HCT116 (cell line): ENCODE results near the gene PIM3.

Source experiments
- CBX3 ChIP-seq: IDR thresholded peaks from 2 replicates; pipeline ENCODE4 v1.6.1; 2012; ENCODE audit warnings: low read depth
- CEBPB ChIP-seq: IDR thresholded peaks from 2 replicates; pipeline ENCODE4 v1.6.1; 2012; ENCODE audit warnings: low read depth
- ELF1 ChIP-seq: IDR thresholded peaks from 2 replicates; pipeline ENCODE4 v1.6.1; 2012; ENCODE audit warnings: low read depth, borderline replicate concordance
- MAX ChIP-seq: IDR thresholded peaks from 2 replicates; pipeline ENCODE4 v1.6.1; 2012
- POLR2A ChIP-seq: IDR thresholded peaks from 2 replicates; pipeline ENCODE4 v1.7.0; 2011; ENCODE audit warnings: borderline replicate concordance; ENCODE audit not compliant: insufficient read depth, insufficient read length; ENCODE audit errors: extremely low read depth
- POLR2AphosphoS5 ChIP-seq: IDR thresholded peaks from 2 replicates; pipeline ENCODE4 v1.6.1; 2011; ENCODE audit warnings: mild to moderate bottlenecking, low read depth, low read length, moderate library complexity
- SIN3A ChIP-seq: IDR thresholded peaks from 2 replicates; pipeline ENCODE4 v1.6.1; 2012; ENCODE audit warnings: low read depth
- TF ChIP-seq, protein P1 (sequence below), 3 experiments: fragments of 200-600 bp in 1 of 3; sonication (generic) in 1 of 3; IDR thresholded peaks in 2 of 3; conservative IDR thresholded peaks in 1 of 3; 2 replicates each; pipeline ENCODE4 v1.5.1; 2012 to 2017; ENCODE audit warnings: low read depth in 2 of 3, low read length in 2 of 3, antibody characterized with exemption in 1 of 3, borderline replicate concordance in 1 of 3, control low read depth in 1 of 3, mild to moderate bottlenecking in 1 of 3, mixed read lengths in 1 of 3, mixed run types in 1 of 3, moderate library complexity in 1 of 3; ENCODE audit not compliant: insufficient read depth in 1 of 3

GRCh38 chr22:49937758-49938564 lies 22.6 kb upstream of the PIM3 start:
- TF ChIP-seq, protein P1, sequence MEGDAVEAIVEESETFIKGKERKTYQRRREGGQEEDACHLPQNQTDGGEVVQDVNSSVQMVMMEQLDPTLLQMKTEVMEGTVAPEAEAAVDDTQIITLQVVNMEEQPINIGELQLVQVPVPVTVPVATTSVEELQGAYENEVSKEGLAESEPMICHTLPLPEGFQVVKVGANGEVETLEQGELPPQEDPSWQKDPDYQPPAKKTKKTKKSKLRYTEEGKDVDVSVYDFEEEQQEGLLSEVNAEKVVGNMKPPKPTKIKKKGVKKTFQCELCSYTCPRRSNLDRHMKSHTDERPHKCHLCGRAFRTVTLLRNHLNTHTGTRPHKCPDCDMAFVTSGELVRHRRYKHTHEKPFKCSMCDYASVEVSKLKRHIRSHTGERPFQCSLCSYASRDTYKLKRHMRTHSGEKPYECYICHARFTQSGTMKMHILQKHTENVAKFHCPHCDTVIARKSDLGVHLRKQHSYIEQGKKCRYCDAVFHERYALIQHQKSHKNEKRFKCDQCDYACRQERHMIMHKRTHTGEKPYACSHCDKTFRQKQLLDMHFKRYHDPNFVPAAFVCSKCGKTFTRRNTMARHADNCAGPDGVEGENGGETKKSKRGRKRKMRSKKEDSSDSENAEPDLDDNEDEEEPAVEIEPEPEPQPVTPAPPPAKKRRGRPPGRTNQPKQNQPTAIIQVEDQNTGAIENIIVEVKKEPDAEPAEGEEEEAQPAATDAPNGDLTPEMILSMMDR (IDR thresholded peaks at IDR 0.05 in 2 of 3, conservative IDR thresholded peaks at IDR 0.05 in 1 of 3; ENCODE audit: borderline replicate concordance in 1 of 3, insufficient read depth in 1 of 3, low read depth in 2 of 3, low read length in 2 of 3) = no peak
- TF ChIP-seq POLR2A (no peak), CEBPB (no peak), MAX (no peak), ELF1 (no peak), CBX3 (no peak), SIN3A (no peak), POLR2AphosphoS5 (no peak)
